ENCODE measurements around the gene UBE2N.

DNA sequence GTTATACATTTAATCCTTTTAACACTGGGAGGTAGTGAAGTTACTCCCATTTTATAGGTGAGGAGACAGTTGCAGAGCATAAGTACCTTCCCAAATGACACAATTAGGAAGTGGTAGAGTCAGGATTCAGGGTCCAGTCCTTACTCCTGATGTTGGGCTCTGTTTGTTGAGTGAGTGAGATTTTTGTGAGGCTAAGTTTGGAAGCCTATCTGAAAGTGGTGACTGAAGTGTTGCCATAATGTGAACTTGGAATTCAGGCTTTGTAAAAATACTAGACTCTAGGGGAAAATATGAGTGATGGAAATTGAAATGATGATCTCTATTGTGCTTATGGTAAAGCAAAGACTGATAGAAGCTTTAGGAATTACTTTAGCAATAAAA, 61.8 kb downstream of the UBE2N start:
- TF ChIP-seq RAD21 (IDR thresholded peaks at IDR 0.05; ENCODE audit: low read depth) (no peak), FOXM1 (IDR thresholded peaks at IDR 0.05; ENCODE audit: borderline replicate concordance, low read depth) (no peak), YY1 (IDR thresholded peaks at IDR 0.05; ENCODE audit: low read depth) (no peak), EP300 (IDR thresholded peaks at IDR 0.05; ENCODE audit: borderline replicate concordance) (no peak)
- TF ChIP-seq, protein P1, sequence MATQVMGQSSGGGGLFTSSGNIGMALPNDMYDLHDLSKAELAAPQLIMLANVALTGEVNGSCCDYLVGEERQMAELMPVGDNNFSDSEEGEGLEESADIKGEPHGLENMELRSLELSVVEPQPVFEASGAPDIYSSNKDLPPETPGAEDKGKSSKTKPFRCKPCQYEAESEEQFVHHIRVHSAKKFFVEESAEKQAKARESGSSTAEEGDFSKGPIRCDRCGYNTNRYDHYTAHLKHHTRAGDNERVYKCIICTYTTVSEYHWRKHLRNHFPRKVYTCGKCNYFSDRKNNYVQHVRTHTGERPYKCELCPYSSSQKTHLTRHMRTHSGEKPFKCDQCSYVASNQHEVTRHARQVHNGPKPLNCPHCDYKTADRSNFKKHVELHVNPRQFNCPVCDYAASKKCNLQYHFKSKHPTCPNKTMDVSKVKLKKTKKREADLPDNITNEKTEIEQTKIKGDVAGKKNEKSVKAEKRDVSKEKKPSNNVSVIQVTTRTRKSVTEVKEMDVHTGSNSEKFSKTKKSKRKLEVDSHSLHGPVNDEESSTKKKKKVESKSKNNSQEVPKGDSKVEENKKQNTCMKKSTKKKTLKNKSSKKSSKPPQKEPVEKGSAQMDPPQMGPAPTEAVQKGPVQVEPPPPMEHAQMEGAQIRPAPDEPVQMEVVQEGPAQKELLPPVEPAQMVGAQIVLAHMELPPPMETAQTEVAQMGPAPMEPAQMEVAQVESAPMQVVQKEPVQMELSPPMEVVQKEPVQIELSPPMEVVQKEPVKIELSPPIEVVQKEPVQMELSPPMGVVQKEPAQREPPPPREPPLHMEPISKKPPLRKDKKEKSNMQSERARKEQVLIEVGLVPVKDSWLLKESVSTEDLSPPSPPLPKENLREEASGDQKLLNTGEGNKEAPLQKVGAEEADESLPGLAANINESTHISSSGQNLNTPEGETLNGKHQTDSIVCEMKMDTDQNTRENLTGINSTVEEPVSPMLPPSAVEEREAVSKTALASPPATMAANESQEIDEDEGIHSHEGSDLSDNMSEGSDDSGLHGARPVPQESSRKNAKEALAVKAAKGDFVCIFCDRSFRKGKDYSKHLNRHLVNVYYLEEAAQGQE (IDR thresholded peaks at IDR 0.05; ENCODE audit: low read depth): no peak
